HG03521 (cell line): ENCODE results near the gene DDI1.

Source experiments
- ATAC-seq: cut with Tn5 transposase; IDR thresholded peaks from one replicate; pipeline ENCODE4 v1.9.1; 2021; ENCODE audit warnings: mild to moderate bottlenecking, moderate library complexity; ENCODE audit not compliant: unreplicated experiment

DDI1 gene

GRCh38 chr11:104036588-104036987, at the start of gene DDI1:
TSS of gene DDI1 (plus strand) at chr11:104036640. CDS start at chr11:104036823, 183 bp downstream.
- no peak for ATAC-seq

- ATAC-seq: no peak
Measured at GRCh38 chr11:103987629-103988594, 48.5 kb upstream of the DDI1 start.

DNA sequence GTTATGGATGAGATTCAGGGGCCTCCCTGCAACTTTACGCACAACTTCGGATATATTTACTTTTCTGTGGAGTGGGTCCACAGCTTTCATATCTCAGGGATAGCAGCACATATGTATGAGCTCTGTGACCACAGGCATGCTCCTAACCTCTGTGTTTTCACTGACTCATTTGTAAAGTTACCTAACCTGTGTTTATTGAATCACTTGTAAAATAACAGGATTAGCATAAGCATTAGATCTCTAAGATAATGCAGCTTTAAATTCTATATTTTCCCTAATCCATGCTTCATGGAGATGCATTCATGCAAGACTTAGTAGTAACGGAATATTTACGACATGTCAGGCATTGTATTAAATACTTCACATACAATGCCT, 47.9 kb upstream of the DDI1 start:
- no peak for ATAC-seq

GRCh38 chr11:103993507-103993906, 42.9 kb upstream of the DDI1 start:
- ATAC-seq: no peak

DNA sequence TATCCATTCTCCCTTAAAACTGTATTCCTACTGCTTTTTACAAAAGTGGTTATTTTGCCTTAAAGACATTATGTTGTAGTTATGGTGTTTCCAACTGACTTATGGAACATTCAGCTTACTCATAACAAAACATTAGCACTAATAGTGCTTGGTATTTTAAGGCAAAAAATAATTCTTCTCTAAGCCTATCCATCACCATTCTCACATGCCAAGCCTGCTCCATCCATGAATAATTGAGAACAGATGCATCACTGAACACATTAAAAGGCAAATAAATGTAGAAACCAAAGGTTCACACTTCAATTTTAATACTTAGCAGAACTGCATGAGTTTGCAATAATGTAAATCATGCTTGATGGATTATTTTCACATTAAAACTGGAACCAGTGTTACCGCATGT, 42.3 kb upstream of the DDI1 start:
- ATAC-seq: no peak

- ATAC-seq: no peak
Measured at GRCh38 chr11:103994518-103994917, 41.9 kb upstream of the DDI1 start.

DNA sequence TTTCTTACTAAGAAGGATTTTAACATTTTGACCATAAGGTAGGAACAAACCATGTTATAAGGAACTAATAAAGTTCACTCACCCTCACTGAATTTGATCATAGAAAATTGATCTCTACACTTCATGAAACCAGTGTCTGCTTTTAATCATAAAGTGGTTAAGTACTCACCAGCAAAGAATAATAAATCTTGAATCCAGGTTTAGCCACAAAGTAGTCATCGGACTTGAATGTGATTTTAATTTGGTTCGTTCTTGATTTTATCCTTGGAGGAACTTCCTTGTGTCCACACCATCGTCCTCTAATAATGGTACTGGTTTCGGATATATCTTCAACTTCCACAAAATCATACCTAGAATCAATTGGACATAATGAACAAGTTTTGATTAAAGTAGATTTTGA, 40.5 kb upstream of the DDI1 start:
- ATAC-seq: no peak

DNA sequence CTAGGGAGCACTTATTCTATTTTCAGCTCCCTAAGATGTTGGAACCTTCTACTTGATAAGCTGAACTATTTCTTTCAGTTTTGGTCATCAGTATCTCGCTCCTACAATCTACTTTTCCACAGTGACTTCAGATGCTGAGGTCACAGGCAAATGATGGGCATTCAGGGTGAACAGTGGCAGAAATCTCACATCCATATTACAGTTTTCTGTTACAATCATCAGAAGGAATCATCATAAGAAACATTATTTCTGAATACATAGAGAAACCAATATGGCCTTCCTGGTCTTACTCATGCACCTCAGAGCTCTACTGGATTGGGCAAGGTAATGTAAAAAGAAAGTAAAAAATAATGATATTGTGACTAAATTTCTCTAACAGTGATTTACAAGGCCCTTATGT, 39.4 kb upstream of the DDI1 start:
- peak; percentile 65 for ATAC-seq

- no peak for ATAC-seq
Measured at GRCh38 chr11:103998826-103999508, 37.5 kb upstream of the DDI1 start.

DNA sequence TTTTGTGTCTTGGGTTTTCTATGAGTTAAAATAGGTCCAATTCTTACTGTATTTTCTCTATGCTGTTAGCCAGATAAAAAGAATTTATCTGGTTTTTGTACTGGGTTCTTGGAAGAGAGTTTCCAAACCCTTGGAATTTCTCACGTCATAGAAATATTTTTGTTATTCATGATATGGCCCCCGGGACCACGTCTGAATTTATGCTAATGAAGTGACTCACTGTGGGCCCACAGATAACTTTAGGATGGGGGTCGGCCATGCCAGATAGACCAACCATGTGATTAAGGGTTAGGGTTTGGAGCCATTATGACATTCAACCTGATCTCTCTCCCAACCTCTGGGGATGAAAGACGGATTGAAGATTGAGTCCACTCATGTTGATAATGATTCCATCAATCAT, 35.6 kb upstream of the DDI1 start:
- no peak for ATAC-seq

- ATAC-seq: no peak
Measured at GRCh38 chr11:104001561-104002056, 34.8 kb upstream of the DDI1 start.

DNA sequence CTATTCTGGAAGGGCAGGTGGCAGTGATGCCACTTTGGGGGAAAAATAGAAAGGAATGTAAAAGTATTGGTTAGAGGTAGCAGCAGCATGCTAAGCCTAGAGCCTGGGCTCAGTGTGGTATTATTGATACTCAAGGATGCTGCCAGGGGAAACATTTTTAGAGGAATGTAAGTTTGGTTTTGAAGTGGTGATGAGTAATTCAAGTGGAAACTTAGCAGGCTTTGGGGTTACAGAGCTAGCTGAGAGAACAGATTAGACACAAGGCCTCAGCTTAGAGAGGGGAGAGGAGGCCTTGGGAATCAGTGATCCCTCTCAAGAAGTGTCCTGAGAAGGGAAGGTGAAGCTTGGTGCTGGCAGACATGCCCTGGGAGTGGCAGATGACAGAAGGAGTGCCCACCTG, 32.9 kb upstream of the DDI1 start:
- ATAC-seq: no peak

- ATAC-seq: no peak
Measured at GRCh38 chr11:104005234-104005855, 31.1 kb upstream of the DDI1 start.

- ATAC-seq: no peak
Measured at GRCh38 chr11:104009744-104010143, 26.7 kb upstream of the DDI1 start.

GRCh38 chr11:104011044-104011443, 25.4 kb upstream of the DDI1 start:
- no peak for ATAC-seq

DNA sequence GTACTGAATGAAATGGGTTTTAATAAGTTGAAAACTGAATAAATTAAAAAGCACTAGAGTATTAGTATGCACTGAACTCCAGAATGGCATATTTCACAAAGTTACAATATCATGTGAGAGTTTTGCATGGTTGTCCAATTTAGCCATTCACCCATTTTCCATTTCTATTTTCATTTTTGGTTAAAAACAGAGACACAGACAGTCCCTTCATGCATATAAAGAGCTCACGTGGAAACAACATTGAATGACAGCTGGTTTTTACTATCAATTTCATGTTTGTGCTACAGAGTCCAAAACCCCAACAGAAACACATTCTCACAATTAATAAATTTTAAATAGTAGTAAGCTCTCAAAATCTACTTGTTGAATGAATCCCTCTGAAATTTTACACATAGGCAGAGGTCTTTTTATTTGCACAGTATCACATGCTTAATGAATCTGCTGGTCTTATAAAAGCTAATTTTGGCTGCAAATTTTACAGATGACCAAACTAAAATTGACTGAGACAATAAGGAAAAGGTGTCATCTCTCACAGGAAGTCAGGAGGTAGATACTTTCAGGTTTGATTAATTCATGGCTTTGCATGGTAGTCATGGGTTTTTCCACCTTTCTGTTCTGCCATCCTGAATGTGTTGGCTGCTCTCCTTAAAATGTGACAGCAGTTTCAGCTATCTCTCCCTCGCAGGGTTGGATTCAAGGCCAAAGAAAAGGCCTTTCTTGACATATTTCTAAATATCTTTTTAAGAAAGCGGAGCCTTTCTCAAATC, 20.6 kb upstream of the DDI1 start:
- ATAC-seq: peak; percentile 92

- no peak for ATAC-seq
Measured at GRCh38 chr11:104024572-104024971, 11.9 kb upstream of the DDI1 start.

DNA sequence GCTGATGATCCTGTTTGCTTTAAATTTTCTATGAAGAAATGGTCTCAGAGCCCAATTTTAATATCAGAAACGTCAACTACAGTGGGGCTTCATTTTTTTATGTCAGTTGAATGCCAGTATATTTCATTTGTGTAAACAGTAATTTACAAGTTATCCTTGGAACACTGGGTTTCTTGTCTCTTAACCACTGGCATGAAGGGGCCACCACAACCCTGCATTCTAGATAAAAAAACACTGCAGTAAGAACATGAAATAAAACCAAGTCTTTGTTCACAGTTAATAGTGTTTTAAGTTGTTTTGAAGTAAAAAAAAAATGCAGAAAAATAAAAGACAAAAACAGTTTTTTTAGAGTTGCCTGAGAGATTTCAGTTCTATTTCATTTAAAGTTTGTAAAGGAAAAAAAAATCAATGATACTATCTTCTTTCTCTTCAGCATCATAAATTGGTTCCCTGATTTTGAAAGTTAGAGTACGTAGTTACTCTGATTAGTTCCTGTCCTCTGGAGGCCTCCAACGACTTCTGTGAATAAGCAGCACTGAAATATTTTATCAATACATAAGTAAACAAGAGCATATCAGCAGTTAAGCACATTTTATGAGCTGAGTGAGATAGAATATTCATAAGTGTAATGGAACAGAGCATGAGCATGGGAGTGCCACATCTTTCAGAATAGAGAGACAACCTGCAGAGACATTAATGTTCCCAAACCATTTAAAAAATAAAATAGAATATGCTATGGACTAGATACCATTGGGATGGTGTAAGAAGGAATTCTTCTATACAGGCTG, 7.8 kb upstream of the DDI1 start:
- no peak for ATAC-seq

- ATAC-seq: no peak
Measured at GRCh38 chr11:104033134-104033533, 3.3 kb upstream of the DDI1 start.

- ATAC-seq: no peak
Measured at GRCh38 chr11:104033561-104033960, 2.9 kb upstream of the DDI1 start.
